AG04449 (cell line): ENCODE data around the gene C19orf38.

Source experiments
- CTCF ChIA-PET: fragments of 350-600 bp; formaldehyde crosslinking; extraction: SDS; loops from one replicate; lab custom pipeline; 2021; ENCODE audit warnings: antibody characterized with exemption; lab: Yijun Ruan, JAX
- POLR2A ChIA-PET: fragments of 400-600, 350-600 bp; formaldehyde crosslinking; extraction: SDS; loops from one replicate; lab custom pipeline; 2020; ENCODE audit warnings: antibody characterized with exemption, inconsistent platforms; lab: Yijun Ruan, JAX
- DNase-seq: peaks from one replicate; pipeline ENCODE4 v3.0.0-alpha.2; 2010; ENCODE audit warnings: low read depth, low spot score
- H3K4me3 ChIP-seq: 2 replicates; pipeline ENCODE4 v1.5.1; 2011; ENCODE audit warnings: low read depth, mild to moderate bottlenecking, control low read depth, low read length
- TF ChIP-seq, protein P1 (sequence below): IDR thresholded peaks from one replicate; pipeline ENCODE4 v1.5.1; 2011; ENCODE audit warnings: mild to moderate bottlenecking, moderate library complexity, low read length, control low read depth, inconsistent platforms; ENCODE audit not compliant: insufficient read depth; ENCODE audit errors: missing control alignments

Gene C19orf38

GRCh38 chr19:10899151-10899653, 51.0 kb downstream of the C19orf38 start:
- ChIA-PET POLR2A (interaction anchor here (0.7 kb wide), 1 partner anchor 22 kb away, joined by 3 read pairs; no protein-coding TSS in a partner anchor), CTCF (interaction anchor here (0.9 to 2.0 kb wide), 2 partner anchors 17 to 28 kb away, joined by 4 to 6 read pairs; no protein-coding TSS in a partner anchor)
- no peak for DNase-seq
- H3K4me3 ChIP-seq = no peak overlapping the region
- TF ChIP-seq, protein P1, sequence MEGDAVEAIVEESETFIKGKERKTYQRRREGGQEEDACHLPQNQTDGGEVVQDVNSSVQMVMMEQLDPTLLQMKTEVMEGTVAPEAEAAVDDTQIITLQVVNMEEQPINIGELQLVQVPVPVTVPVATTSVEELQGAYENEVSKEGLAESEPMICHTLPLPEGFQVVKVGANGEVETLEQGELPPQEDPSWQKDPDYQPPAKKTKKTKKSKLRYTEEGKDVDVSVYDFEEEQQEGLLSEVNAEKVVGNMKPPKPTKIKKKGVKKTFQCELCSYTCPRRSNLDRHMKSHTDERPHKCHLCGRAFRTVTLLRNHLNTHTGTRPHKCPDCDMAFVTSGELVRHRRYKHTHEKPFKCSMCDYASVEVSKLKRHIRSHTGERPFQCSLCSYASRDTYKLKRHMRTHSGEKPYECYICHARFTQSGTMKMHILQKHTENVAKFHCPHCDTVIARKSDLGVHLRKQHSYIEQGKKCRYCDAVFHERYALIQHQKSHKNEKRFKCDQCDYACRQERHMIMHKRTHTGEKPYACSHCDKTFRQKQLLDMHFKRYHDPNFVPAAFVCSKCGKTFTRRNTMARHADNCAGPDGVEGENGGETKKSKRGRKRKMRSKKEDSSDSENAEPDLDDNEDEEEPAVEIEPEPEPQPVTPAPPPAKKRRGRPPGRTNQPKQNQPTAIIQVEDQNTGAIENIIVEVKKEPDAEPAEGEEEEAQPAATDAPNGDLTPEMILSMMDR = no peak

DNA sequence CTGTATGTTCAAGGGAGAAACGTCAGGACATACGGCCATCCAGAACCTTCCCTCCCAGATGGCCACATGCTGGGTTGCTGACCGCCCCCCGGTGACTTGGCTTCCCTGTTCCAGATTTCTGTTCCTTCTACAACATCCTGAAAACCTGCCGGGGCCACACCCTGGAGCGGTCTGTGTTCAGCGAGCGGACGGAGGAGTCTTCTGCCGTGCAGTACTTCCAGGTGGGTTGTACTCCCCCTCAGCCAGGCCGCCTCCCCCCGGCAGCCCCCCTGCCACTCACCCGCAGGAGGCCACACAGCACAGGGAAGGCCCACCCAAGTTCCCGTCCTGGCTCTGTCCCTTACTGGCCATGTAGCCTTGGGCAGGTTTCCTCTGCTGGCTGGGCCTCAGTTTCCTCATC, 59.7 kb downstream of the C19orf38 start:
- TF ChIP-seq, protein P1 = no peak
- ChIA-PET CTCF (interaction anchor here (0.6 to 0.8 kb wide), 2 partner anchors 36 to 43 kb away, joined by 3 read pairs; no protein-coding TSS in a partner anchor), POLR2A (no interaction called here)
- DNase-seq = no peak
- no peak overlapping the region for H3K4me3 ChIP-seq

DNA sequence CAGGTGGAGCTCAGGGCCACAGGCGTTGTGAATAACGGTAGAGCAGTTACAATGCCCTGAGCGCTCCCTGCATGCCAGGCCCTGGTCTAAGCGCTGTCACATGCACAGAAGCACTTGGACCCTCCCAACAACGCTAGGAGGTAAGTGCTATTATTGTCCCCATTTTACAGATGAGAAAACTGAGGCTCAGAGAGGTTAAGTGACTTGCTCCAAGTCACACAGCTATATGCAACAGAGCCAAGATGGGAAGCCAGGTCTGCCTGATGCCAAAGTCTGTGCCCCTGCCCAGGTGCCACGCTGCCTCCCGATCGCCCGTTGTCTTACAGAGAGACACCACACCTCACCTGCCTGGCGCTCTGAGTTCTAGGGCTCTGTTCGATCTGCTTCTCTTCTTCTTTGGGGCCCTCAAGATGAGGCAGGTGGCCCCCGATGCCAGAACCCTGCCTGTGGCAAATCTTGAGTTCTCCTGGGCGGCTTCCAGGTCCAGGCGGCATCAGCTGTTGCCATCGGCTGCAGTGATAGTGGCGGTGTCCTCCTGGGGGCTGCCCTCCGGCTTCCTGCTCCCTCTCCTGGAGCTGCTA, 60.3 kb downstream of the C19orf38 start:
- DNase-seq = no peak
- no peak overlapping the region for H3K4me3 ChIP-seq
- CTCF ChIA-PET = interaction anchor here (0.8 kb wide), 1 partner anchor 44 kb away, joined by 3 read pairs; no protein-coding TSS in a partner anchor
- TF ChIP-seq, protein P1 = no peak
- POLR2A ChIA-PET = no interaction called here

DNA sequence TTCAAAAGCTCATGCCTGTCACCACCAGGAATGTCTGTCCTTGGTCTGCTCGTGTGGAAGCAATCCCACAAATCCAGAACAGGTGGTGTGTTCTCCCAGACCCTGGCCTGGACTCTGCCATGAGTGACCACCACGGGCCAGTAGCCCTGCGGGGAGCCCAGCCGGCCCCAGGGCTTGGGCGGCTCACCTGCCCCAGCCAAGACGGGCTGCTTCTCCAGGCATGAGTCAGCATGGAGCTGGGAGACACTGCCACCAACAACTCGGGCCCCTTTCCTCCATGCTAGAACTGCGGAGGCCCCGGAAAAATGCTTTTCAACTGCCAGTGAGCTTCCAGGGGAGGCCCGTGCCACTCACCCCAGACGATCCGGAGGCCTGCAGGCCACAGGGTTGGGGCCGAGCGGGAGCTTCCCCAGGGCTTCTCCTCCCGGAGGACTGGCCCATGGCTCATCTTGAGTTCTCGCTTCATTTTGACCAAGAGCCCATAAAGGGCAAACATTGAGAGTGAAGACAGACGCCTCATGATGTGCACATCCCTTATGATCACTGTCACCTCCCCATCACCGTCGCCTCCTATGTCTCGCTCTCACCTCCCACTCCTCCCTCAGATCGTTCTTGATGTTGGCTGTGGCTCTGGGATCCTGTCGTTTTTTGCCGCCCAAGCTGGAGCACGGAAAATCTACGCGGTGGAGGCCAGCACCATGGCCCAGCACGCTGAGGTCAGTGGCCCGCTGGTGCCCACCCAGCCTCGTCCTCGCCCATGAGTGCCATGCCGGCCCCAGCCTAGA, 63.6 kb downstream of the C19orf38 start:
- CTCF ChIA-PET = interaction anchor here (0.7 to 1.4 kb wide), 6 partner anchors 23 to 51 kb away, joined by 3 to 4 read pairs (median 3); partner anchors contain the start of gene CARM1
- POLR2A ChIA-PET = no interaction called here

DNA sequence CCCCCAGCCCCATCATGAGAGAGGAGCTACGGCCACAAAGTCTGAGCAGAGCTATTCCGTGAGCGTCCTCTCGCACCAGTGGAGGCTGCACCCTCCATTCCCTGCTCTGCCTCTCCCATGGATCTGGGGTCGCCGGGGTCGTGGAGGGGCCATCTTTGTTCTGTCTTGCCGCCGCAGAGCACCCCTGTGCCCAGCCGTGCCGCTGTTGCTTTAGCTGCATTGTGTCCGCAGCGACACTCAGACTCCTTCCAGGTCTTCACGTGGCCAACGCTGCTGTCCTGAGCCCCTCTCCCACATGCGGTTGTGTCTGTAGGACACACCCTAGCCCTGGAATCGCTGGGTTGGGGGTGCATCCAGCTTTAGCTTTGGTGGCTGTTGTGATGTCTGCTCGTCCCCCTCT, 64.4 kb downstream of the C19orf38 start:
- H3K4me3 ChIP-seq = no peak overlapping the region
- POLR2A ChIA-PET = no interaction called here
- DNase-seq = no peak
- CTCF ChIA-PET = interaction anchor here (1.0 to 1.4 kb wide), 4 partner anchors 22 to 42 kb away, joined by 3 to 4 read pairs (median 4); no protein-coding TSS in a partner anchor
- TF ChIP-seq, protein P1 = no peak

More for the DNA sequence above, 63.6 kb downstream of the C19orf38 start:
- TF ChIP-seq, protein P1 = no peak
- H3K4me3 ChIP-seq = no peak overlapping the region
- no peak for DNase-seq
